Glomerular endothelial cell (primary cell): ENCODE data around the gene PARD3. TPM values are rescaled to one million over a fixed set of nuclear protein-coding genes. Genes with fewer than 3 reads are reported as not detected.
"Not testable (repeated sequence)": the region's sequence is repeated elsewhere in the genome, so short reads cannot be mapped to it uniquely, and the experiment has no call there.

Experiments
- DNase-seq: peaks from one replicate; pipeline ENCODE4 v3.0.0-alpha.2; 2011; ENCODE audit warnings: low read depth, low spot score; ENCODE audit errors: extremely low read depth
- total RNA-seq: library from RNA; depleted of rRNA; stranded (reverse); fragments of >200 nt; gene quantifications from 2 replicates; pipeline ENCODE4 v1.2.3, GENCODE V29; 2015

PARD3 gene
- 23.0 and 29.7 TPM in 2 replicates for total RNA-seq

DNA sequence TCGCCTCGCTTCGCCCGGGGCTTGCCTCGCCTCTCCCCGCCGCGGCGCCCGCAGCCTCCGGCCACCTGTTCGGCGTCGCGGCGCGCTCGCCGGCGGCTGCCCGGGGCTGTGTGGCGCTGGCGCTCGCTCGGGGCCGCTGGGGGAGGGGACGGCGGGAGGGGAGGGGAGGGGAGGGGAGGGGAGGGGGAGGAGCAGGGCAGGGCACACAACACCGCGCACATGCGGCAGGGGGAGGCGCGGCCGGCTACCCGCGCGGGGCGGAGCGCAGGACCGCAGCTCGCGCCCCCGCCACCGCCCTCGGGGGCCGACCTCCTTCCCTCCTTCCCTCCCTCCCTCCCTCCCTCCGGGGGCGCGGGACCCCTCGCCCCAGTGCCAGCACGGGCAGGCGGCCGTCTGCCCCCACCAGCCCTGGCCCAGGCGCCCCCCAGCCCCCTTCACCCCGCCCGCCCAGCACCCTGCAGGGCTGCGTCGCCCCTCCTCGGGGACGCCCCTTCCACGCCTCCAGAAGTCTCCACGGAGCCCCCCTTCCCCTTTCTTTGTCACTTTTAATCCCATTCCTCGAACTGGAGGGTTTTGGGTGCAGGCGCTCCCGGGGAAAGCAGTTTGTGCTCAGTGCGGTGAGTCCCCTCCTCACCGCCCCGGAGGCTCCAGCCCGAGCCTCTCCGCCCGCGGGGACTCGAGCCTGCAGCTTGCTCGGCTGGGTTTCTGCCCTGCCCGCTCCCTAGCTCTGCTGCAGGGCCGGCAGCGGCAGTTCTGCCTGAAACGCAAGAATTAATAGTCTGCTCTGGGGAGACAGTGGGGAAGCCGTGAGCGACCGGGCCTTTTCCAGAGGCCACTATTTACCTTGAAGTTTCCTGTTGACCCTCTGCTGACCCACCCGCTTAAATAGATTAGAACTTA lies at the start of gene PARD3:
Gene PARD3, minus strand, starts transcription at position 112 of the 900 bp plus-strand sequence. CDS start 301 bp downstream, outside the sequence.
- DNase-seq, result no peak

DNA sequence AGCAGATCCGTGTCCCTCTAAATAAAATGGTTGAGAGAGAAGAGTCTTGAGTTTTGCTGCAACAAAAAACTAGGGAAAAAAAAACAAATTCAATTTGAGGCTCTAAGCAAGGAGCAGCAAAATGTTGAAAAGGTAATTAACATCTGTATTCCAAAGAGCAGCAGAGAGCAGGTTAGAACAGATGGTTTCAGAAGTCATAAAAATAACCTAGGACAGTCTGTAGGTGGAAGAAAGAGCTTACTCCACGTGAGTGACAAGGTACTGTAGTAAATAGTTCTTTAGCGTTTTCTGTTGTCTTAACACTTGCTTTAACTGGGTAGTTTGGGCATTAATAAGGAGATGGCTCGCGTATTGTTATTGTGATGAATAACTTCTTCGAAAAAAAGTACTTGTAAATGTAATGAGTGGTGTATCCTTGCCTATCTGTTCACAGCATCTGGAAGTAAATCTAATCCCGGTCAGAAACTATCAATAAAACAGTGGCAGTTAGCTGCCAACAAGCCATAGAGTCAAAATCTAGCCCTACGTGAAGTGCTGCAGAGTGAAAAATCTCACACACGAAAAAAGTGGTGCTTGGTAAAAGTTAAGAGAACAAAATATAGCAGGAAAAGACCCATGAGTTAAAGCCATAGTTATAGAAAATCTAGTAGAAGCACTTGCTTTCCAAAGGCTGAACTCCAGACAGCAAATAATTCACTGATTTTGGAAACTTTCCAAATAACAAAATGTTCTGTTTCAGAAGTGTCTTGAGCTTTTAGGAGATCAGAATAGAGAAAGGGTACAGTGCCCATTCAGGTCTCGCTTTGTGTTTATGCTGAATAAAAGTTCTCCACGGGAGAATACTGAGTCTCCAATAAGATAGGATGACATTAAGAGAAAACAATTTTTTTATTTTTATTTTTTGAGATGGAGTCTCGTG lies 49.3 kb upstream of the PARD3 start:
- DNase-seq, result no peak

DNA sequence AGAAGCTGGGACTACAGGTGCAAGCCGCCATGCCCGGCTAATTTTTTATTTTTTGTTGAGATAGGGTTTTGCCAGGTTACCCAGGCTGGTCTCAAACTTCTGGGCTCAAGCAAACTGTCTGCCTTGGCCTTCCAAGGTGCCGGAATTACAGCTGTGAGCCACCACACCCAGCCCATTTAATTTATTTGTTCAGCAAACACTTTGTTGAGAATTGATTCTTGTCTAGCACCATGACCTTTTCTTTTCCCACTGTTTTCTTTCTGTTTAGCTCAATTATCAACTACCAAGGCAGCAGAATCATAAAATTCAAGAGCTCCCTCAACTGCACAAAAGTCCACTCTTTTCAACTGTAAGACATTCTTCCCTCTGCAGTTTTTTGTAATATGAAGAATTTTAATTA lies 47.8 kb upstream of the PARD3 start:
- DNase-seq, result no peak

DNA sequence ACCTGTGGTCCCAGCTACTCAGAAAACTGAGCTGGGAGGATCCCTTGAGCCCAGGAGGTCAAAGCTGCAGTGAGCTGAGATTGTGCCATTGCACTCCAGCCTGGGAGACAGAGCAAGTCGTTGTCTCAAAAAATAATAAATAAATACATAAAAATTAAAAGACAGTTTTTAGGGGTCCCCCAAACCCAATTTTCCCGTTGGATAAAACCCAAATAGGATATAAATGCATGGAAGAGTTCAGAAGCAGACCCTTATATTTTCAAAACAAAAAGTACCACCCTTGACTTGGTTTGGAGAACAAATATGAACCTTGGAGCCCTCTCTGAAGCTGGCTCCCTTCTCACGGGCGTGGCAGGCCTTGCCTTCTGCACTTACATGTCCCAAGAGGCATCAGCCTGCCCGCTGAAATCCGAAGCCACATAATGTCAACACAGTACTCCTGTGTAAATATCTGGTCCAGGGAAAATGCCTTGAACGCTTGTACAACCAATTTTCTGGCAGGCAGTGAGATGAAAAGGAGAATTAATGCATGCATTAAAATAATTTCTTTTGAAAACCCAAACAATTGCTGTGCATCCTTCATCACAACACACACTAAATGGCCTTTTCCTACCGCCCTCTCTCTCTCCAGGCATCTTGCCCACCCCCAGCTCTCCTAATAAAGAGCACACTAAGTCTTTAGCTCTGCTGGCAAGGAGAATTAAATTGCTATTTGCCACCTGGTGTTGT lies 46.4 kb upstream of the PARD3 start:
- no peak for DNase-seq

DNA sequence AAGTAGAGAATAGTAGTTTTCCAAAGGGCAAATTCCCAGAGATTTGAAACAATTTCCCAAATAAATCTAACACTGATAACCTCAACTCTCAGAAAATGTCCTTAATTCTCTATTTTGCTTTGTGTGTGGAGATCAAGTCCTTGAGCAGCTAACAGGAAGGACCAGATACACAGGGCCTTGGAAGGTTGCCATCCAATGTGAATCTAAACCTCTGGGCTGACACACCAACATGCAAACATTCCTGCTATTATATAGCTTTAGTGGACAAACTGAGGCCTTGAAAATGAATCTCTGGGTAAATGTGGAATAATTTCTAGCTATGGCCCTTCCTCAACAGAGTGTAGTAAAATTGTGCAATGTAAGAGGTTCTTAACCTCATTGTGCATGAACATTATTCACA lies 44.1 kb upstream of the PARD3 start:
- no peak for DNase-seq

DNA sequence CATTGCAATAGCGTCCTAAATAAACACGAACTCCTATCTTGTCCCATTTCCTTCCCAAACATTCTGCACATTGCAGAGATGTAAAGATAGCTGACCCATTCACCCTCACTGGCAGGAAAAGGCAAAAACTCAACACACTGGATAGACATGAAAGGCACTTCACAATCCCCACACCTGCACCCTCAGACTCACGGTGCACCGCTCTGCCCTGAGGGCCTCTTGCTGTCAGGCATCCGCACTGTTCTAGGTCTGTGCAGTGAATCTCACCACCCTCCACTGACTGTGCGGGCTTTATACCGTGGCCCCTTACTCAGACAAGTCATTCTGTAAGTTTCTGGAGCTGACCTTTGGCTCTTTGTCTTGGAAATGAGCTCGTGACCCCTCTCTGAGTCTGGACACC lies 42.9 kb upstream of the PARD3 start:
- DNase-seq, result no peak

DNA sequence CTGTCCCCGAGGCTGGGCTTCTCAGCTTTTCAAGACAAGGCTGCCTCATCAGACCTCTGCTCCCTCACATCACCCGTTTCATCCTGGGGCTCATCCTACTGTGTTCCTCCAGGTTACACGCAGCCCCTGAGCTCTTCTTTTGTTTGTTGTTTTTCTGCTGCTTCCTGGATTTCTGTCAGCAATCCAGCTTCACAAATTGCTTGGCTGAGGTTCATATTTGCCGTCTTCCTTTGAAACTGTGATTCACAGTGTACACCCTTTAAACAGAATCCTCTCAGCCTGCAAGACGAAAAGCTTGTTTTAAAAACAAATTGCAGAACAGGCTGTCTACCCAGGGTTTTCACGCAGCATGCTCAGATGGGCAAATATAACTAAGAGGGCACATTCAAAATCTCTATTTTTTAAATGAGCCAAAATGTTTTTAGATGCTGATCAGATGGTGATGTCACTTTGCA lies 39.1 kb upstream of the PARD3 start:
- DNase-seq, result no peak

DNA sequence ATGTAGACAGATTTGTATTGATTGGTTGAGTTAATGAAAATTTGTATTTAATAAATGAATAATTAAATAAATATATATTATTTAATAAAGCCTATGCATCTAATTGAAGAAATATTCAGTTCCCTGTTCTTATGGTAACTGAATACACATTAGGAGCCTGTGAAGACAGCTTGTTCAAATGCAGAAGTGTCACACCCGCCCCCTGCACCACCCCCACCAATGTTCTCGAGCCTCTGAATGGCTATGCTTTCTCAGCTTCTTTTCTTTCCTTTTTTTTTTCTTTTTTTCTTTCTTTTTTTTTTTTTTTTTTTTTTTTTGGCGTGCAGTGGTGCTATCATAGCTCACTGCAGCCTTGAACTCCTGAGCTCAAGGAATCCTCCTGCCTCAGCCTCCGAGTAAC lies 38.3 kb upstream of the PARD3 start:
- no peak for DNase-seq

DNA sequence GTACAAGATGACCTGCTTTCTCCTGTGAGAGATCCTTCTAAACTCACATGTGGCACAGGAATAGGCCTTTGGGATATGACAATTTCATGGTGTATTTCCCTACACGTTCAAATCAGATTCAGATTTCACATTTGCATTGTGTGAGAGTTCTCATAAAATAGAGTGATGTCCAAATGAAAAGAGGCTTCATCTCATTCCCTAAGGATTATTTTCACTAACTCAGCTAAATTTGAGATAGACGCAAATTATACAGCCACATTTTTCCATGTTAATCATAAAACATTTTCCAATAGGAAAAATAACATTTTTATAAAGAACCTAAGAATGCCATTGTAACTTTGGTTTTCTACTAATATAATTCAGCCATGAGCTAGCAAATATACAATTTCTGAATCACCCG lies 35.5 kb upstream of the PARD3 start:
- no peak for DNase-seq

DNA sequence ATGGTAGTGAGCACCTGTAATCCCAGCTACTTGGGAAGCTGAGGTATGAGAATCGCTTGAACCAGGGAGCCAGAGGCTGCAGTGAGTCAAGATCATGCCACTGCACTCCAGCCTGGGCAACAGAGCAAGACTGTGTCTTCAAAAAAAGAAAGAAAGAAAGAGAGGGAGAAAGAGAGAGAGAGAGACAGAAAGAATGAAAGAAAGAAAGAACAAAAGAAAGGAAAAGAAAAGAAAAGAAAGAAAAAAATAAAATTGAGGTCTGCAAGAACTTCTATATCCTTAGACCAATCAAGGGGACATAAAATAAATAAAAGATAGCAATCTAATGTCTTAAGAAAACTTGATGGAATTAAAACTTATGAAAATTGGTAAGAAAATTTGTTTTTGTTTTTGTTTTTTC lies 34.9 kb upstream of the PARD3 start:
- no peak for DNase-seq

DNA sequence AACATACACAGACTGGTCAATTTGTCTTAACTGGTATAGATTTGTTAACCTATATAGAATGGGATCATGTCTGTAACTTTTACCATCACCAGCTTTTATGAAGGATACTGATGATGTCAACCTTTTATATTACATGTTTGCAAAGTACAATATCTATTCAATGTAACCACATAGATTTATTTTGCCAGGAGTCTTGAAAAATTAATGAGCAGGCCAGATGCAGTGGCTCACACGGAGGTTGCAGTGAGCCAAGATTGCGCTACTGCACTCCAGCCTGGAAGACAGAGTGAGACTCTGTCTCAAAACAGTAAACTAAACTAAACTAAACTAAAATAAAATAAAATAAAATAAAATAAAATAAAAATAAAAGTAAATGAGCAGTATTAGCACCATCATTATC lies 30.0 kb upstream of the PARD3 start:
- DNase-seq, result no peak

DNA sequence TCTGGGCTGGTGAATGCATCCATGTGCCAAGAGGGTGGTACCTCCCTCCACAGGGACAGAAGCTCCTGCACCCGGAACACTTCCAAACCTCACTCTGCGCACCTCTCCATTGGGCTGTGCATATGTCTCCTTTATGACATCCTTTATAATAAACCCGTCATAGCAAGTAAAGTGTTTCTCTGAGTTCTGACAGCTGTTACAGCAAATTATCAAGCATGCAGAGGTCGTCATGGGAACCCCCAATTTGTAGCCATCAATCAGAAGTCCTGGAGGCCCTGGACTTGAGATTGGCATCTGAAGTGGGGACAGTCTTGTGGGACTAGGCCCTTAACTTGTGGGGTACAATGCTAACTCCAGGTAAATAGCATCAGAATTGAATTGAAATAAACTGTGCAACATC lies 29.4 kb upstream of the PARD3 start:
- no peak for DNase-seq

DNA sequence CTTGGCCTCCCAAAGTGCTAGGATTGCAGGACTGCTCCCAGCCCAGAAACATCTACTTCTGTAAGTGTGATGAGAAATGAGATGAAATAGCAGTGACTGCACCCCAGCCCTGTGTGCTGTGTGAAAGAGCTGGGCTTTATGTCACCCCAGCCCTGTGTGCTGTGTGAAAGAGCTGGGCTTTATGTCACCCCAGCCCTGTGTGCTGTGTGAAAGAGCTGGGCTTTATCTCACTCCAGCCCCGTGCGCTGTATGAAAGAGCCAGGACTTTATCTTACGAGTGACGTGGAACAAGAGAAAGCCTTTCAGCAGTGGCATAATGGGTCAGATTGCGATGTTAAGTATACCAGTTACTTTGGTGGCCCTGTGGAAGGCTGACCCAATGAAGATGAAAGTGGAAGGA lies 28.4 kb upstream of the PARD3 start:
- not testable (repeated sequence) for DNase-seq

DNA sequence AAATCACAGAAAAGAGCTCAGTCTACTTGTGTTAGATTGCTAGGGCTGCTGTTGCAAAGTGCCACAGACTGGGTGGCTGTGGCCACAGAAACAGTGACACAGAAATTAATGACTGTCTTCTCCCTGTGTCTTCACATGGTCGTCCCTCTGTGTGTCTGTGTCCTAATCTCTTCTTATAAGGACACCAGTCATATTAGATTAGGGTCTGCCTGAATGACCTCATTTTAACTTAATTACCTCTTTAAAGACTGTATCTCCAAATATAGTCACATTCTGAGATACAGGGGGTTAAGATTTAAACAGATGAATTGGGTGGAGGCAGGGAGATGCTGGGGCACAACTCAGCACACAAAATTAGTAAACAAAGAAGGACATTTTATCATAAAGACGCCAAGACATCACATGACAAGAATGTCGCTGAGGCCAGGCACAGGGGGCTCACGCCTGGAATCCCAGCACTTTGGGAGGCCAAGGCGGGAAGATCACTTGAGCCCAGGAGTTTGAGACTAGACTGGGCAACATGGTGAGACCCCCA lies 23.3 kb upstream of the PARD3 start:
- DNase-seq, result no peak

DNA sequence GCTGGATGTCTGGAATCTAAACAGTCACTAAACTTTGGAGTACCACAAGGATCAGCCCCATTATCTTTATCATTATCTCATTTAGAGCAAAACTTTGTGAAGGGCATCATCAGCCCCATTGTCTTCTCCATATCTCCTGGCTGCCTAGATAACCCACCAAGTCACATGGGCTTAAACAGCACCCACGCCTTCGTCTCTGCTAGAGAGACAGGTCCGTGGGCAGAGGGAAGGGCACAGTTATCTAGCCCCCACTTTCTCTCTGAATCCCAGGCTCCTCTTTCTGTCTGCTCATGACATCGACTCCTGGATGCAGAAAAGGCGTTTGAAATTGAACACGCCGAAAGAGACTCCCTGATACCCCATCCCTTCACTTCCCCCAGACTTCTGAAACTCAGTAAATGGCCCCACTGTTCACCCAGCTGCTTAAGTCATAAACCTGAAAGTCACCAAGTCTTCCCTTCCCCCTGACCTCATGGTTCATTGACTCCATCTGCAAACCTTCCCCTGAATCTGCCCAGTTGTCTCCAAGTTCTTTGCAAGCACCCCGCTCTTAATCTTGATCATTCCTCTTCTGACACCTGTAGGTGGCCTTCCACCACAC lies 20.9 kb upstream of the PARD3 start:
- no peak for DNase-seq

DNA sequence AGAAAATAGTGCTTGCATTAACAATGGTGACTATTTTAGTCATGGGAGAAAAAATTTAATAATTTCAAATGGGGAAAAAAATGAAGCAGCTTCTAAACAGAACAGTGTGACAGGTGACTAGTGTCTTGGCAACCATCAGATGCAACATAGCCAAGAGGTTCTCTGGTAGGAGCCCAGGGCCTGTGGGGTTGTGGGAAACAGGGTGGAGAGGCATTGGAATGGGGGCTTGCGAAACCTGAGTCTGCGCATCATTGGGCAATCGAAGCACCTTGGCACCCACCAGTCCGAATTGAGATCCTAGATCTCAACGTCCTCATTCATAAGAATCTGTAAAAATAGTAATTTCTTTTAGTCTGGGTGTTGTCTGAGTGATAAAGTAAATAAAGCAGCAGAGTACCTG lies 19.2 kb upstream of the PARD3 start:
- DNase-seq, result no peak

DNA sequence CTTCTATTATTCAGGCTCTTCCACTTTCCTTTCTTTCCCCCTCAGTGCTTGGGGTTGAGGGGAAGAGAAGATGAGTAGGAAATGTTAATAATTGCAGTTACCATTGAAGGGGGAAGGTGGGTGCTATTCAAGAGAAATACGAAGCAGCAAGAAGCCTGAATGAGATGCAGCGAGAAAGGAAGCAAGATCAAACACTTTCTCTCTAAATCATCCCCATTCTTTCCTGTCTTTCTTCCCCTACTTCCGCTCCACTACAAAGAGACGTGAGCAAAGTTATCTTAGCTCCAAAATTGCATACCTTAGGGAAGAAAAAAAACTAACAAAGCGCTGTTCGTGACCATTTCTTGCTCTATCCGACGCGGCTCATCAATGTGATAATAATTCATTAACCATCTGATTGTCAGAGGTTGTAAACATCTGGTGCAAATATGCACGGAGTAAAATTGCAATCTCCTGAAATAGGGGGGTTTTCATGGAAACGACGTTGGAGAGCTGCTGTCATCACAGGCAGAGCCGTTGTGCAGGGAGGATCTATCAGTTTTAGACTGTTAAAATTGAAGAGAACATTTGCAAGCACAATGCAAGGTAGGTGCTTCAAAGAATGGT lies 15.2 kb upstream of the PARD3 start:
- no peak for DNase-seq

DNA sequence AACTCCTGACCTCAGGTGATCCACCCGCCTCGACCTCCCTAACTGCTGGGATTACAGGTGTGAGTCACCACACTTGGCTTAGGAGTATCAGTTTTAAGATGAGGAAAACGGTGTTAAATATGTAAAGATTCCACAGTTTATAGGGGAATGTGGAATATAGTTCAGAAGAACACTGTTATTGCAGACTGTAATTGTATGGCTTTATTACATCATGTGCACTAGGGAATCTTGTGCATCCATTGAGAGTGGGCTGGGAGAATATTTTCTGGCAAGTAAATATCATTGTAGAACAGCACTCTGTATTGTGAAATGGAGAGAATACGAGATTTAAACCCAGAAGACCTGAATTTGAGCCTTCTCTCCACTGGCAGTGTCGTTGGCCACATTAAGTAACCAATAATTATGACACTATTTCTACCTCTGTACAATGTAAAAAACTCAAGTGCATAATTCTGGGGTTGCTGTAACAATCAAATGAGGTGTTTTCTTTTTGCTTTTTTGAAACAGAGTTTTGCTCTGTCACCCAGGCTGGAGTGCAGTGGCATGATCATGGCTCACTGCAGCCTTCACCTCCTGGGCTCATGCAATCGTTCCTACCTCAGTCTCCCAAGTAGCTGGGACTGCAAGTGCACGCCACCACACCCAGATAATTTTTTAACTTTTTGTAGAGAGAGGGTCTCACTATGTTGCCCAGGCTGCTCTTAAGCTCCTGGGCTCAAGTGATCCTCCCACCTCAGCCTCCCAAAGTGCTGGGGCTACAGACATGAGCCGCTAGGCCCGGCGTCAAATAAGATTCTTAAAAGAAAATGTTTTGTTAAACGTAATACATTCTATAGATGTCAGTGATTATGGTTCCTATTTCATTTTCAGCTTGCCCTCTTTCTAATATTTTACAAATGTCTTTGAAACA lies 12.0 kb upstream of the PARD3 start:
- no peak for DNase-seq

DNA sequence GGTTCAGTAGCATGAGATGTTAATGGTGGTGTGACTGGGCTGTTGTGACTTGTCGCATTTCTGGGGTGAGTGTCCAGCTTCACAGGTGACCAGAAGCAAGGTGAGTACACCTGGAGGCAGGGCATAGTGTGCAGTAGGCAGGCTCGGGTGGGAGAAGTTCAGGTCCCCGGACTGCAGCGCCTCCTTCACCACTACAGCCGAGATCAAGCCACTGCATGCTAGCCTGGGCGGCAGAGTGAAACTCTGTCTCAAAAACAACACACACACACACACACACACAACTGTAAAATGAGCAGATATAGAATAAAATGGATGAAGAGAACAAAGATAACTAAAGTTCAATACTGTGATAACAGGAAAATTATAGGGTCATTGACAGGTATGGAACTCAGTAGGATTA lies 11.1 kb upstream of the PARD3 start:
- no peak for DNase-seq
